Measurements from ENCODE around the gene PHYHIPL.
A peak's percentile ranks its signal among the peaks of the same experiment; 100 is the strongest.

Gene PHYHIPL

DNA sequence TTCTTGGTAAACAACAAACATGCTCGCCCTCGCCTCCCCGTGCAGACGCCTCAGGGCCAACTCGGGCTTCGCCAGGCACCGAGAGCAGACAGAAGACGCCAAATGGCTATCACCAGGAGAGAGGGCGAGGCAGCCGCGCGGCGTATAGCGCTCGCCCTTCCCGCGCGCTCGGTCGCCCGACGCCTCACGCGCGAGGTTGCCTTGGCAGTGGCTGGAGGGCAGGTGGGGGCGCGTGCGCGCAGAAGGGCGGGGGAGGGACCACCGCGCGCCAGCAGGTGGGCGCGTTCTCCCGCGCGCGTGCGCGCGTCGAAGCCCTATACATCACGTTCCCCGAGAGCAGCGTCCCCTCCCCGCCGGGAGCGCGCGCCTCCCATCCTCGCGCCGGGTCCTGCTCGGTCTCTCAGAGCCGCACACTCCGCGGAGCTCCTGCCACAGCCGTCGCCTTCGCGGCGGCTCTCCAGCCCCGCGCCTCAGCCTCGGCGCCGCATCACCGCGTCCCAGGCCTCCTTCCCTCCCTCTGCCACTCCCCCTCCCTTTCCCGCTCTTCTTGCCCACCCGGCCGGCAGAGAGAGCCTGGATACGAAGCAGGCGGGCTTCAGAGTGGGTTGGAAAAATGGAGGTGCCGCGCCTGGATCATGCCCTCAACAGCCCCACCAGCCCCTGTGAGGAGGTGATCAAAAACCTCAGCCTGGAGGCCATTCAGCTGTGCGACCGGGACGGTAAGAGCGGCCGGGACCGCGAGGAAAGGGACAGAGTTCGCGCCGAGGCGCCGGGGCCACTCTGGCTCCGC lies at the start of gene PHYHIPL:
Gene PHYHIPL, plus strand, starts transcription at position 403 of the 790 bp plus-strand sequence. Its CDS starts 211 bp downstream, at position 614.
- DNase-seq: peak; percentile 66 to 77

DNA sequence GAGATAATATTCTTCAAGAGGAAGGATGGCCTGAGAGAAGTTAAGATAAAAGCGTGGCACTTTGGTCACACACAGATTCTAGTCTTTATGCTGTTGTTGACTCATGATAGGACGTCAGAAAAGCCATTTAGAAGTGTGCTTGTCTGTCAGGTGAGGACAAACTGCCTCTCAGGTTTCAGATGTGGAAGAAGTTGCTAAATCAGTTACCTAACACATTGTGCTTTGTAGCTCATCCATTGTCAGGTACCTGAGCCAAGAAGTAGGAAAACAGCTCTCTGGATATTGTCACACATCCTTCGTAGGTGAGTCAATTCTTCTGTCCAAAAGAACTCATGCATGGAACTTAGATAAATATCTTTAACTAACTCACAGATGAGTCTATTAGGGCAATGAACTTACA lies 49.5 kb upstream of the PHYHIPL start:
- no peak for DNase-seq

- DNase-seq: no peak
Measured at GRCh38 chr10:59127991-59128390, 48.5 kb upstream of the PHYHIPL start.

DNA sequence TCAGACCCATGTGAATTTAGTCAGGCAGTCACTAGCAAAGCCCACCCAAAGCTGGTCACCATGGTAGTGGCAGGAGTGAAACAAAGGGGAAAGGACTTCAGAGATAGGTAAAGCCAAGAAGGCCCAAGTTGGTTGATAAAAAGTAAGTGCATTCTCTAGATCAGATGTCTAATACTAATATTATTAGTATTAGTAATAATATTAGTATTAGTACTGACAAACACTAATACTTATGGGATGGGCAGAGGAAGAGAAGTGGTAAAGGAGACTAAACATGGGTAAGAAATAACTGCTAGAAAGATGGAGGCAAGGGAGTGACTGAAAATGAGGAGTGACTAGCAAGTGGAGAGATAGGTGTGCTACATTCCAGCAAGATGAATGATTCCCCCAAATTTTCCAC lies 46.6 kb upstream of the PHYHIPL start:
- DNase-seq: no peak

DNA sequence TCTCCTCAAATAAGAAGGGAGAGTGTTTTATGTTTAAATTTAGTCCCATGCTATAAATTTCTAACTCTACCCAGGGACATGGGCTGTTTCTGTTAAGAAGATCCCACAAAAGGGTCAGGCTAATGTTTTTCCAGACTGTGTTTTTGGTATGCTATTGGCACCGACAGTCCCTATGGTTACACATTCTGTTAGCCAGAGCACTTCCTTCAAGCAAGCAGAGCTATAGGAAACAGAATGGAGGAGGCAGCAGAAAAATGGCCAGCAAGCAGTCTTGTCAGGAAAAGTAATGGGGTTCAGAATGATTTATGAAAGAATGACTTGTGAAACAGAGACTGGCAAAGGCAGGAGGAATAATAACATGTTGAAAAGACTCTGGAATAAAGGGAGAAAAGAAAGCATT lies 44.8 kb upstream of the PHYHIPL start:
- peak in 1 of 2 donors; percentile 46 for DNase-seq

DNA sequence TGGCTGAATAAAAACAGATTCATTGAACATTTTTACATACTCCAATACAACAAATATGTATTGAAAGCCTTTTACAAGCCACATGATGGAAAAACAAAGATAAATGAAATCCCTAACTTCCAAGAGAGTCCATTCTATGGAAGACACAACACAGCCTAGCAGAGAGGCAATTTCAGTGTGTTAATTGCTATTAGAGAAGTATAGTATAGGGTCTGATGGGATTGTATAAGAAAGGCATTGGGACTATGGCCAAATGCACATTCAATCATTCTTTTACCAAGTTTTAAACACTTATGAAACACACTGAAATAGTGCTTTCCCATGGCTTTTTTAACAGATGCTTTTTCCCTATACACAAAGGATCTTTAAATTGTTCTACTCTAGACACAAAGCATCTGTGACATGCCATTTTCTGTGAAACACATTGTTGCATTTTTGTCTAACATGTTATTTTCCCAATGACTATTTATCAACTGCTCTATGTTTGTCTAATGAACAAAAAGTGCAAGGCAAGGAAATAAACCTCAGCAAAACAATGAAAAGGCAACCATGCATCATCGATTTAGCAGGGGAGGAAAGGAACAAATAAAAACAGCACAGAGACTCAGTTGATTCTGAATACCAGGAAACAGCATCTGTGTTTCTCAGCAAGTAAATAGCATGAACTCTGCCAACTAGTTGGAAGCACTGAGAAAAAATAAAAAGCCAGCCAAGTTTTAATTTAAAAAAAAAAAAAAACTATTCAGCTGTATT lies 42.4 kb upstream of the PHYHIPL start:
- DNase-seq: peak in 1 of 2 donors; percentile 53

DNA sequence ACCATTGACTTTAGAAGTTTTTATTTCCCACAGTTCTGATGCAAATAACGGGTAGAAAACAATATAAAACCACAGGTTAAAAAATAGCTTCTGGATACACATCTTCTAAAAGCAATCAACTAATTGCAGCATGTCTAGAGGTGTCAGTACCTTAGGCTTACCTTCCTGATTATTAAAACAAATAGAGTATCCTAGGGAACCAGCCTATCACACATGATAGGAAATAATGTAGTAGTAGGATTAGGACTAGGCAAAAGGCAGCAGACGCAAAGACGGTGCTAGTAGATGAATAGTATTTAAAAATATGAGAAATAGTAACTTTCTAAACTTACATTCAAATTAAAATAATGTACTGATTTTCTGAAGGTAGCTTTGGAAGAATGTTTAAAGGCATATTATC lies 41.7 kb upstream of the PHYHIPL start:
- no peak for DNase-seq

DNA sequence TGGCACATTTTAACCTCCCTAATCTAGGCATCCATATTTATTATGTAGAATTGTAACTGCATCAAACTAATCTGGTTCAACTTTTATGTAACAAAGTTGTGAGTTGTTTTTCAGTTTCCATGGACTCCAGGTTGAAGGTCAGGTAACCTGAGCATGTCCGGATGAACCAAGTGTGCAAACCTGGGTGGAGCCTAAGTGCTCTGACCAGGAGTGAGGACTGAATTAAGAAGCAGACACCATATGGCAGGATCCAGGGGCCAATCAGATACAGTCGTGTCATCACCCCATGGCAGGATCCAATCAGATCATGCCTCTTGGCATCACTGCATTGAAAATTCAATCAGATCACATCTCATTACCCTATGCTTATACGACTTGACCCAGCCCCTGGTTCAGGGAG lies 41.2 kb upstream of the PHYHIPL start:
- no peak for DNase-seq

DNA sequence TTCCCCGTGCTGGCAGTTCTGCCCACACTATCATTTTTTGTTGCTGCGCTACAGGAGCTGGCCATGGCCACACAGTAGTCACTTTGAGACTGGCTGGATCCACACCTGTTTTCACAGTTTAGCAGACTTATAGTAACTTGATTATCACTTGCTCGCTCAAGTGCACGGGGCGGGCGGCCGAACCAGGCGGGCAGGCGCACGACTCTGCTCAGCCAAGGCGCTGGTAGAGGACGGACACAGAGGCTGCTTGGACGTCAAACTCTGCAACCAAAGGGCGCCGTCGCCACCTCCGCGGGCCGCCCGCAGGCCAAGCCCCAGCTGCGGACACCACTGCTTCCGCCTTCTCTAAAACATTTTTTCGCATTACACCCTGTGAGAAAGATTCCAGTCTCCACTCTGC lies 38.4 kb upstream of the PHYHIPL start:
- no peak for DNase-seq

- DNase-seq: no peak
Measured at GRCh38 chr10:59143544-59143943, 32.9 kb upstream of the PHYHIPL start.

DNA sequence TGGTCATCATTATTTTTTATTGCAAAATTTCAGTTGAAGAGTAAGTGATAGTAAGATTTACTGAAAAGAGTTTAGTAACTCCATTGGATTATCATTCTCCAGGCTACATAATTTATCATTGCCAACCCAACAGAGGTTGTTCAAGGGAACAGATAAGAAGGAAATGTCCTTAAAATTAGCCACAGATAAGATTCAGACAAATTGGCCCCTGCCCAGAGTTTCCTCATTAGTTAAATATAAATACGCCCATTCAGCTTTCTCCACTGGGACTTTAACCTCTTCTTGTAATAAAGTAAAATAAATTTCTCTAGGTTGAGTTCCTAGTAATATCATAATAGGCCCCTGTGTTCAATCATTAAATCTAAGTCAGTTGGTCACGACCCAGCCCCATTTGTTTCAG lies 27.7 kb upstream of the PHYHIPL start:
- no peak for DNase-seq

- DNase-seq: no peak
Measured at GRCh38 chr10:59155556-59155955, 20.9 kb upstream of the PHYHIPL start.

DNA sequence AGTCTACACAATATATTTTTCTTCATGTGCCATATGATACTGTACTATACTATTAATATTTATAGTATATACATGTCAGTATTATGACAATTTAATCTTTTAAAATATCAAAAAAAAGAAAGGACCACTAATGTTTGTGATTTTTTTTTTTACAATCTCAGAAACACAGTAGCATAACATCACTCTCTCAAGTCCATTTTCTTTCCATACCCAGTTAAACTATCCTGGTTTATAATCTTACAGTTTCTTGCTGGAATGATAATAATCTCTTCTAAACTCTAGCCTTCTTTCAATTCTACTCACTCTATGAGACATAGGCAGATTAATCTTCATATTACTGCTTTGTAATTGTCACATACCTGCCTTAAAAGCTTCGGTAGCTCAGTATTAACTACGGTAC lies 8.9 kb upstream of the PHYHIPL start:
- DNase-seq: no peak

DNA sequence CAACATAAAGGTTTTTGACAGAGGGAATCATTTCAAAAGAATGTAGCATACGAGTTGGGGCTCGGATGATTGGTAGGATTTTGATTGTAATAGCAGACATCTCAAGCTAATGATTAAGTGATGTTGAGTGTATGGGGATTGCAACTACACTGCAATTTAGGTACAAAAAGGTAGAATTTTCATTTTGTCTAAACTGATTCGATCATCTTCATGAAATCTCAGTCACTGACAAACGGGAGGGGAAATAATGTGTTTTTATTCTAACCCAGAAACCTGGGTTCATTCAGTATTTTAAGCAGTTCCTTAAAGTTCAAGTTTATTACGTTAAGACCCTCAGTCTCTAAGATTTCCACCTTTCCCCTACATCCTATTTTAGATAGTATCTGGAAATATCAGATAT lies 3.9 kb upstream of the PHYHIPL start:
- DNase-seq: no peak

DNA sequence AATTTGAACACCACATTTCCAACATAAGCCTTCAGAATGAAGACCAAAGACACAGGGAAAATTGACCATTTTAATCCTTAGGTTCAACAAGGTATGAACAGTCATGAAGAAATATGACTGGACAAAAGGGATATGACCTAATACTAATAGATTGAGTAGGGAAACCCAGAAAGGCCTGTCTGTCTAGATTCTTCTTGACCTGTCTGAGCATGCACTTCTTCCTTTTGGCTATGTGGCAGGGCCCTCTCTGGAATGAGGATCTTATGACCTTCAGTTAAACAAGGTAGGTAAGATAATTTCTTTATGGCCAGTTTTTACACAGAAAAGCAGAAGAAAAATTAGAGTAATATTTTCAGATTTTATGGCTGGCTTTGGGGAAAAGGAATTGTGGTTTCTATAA lies 3.0 kb upstream of the PHYHIPL start:
- DNase-seq: no peak

- DNase-seq: peak in 1 of 2 donors; percentile 65
Measured at GRCh38 chr10:59175538-59176240, 754 bp upstream of the PHYHIPL start.

DNA sequence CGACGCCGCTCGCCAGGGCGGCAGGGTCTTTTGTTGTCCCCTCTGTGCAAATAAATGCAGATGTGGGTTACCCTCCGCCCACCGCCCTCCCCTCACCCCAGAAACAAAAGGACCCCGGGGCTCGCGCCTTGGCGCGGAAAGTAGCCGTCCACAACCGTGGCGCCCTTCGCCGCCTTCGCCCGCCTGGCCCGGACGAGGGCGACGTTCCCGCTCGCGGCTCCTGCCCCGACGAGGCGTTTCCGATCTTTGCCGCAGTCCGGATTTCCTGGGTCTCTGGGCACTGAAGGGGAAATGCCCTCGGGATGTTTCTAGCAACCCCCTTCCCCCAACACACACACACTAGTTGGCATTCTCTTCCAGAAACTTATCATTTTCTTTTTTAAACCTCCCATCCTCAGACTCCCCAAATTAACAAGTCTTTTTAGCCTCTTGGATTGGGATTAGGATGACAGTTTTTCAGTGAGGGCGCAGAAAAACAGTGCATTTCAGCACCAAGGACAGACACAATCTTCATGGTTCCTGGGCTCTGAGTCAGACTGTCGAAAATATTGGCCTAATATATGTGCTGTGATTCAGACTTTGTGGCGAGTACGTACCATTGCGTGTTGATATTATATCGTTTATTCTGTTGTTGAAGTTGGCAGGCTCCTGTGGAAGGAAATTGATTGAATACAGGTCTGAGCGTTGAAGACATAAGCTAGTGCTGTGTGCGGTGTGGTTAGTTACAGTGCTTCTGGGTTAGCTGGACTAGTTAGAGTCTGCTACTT lies 771 bp downstream of the PHYHIPL start:
- DNase-seq: peak; percentile 75

GRCh38 chr10:59177836-59178235 lies 1.4 kb downstream of the PHYHIPL start:
- DNase-seq: no peak

DNA sequence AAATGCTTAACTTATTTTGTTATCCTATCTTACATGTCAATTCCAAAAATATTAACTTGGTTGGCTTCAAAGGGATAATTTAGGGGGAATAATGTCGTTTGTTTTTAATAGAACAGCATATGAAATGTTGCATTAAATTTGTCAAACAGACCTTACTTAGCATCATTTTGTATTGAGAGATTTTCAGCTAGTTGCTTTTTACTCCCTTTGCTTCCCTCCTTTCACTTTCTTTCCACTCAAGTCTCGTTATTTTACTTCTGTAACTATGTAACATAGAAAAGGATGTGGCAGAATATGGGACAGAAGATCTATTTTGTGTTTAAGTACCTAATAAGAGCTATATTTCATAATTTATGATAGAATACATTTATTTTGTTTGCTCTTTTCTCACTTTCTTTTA lies 2.6 kb downstream of the PHYHIPL start:
- peak in 1 of 2 donors; percentile 48 for DNase-seq

DNA sequence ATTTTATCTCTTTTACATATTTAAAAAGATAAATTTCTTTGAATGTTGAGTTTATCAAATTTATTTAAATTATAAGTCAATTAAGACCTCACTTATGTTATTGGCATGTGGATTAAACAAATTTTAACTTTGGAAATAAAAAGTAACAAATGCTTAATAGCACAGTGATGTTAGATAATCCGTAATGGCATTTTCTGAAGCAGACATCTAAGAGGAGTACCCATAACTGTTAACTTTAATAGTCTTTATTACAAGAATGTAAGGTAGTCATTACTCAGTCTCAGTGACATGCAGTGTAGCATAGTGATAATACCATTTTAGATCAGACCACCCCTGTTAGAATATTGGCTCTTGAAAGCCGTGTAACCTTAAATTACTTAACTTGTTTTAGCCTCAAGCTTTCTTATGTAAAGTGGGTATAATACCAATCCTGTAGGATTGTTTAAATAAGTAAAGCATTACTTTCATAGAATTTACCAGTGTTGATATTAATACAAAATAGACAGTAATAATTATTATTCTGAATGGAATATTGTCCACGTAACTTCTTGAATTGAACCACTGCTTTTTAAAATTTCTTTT lies 4.3 kb downstream of the PHYHIPL start:
- no peak for DNase-seq

DNA sequence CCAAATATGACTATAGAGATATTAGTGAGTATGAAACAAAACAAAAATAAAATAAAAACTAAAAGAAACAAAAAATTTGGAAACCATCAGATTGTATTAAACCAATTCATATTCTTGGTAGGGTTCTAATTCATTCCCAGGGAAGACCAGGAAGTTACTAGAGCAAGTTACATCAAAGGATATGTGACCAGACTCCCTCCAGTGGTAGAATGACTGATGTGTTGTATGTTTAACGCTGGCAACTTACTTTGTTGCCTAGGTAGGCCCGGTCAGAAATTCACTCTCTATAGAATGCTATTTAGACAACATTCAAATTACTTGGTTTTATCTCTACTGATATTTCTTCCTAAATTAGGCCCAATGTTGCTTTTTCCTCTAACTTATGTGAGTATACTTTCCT lies 5.2 kb downstream of the PHYHIPL start:
- DNase-seq: peak; percentile 5 to 87

- no peak for DNase-seq
Measured at GRCh38 chr10:59190332-59190731, 13.9 kb downstream of the PHYHIPL start.
